AG10803 (cell line): ENCODE measurements around the gene PAPOLA.

Experiments
- DNase-seq: peaks from one replicate; pipeline ENCODE4 v3.0.0; 2010; ENCODE audit warnings: low read depth
- H3K4me3 ChIP-seq: 2 replicates; pipeline ENCODE4 v1.5.1; 2011; ENCODE audit warnings: mild to moderate bottlenecking, low read length, control low read depth
- CTCF ChIP-seq: conservative IDR thresholded peaks from 2 replicates; pipeline ENCODE4 v1.5.1; 2011; ENCODE audit warnings: mild to moderate bottlenecking, low read length, control low read depth, inconsistent platforms

PAPOLA gene

GRCh38 chr14:96519970-96520369 is 17.8 kb downstream of the PAPOLA start:
- no peak for TF ChIP-seq CTCF

GRCh38 chr14:96525452-96525851 is 23.3 kb downstream of the PAPOLA start:
- TF ChIP-seq CTCF = no peak
- no peak for DNase-seq
- no peak overlapping the region for H3K4me3 ChIP-seq

More at GRCh38 chr14:96519970-96520369, 17.8 kb downstream of the PAPOLA start:
- no peak overlapping the region for H3K4me3 ChIP-seq
- DNase-seq = no peak

- TF ChIP-seq CTCF = no peak
- no peak for DNase-seq
- H3K4me3 ChIP-seq = no peak overlapping the region
Measured at GRCh38 chr14:96532632-96533031, 30.4 kb downstream of the PAPOLA start.

GRCh38 chr14:96536807-96537206 is 34.6 kb downstream of the PAPOLA start:
- TF ChIP-seq CTCF = no peak
- DNase-seq = no peak
- H3K4me3 ChIP-seq = no peak overlapping the region

GRCh38 chr14:96538097-96538989 is 36.2 kb downstream of the PAPOLA start:
- no peak for TF ChIP-seq CTCF
- no peak for DNase-seq
- no peak overlapping the region for H3K4me3 ChIP-seq

- no peak for DNase-seq
- no peak for TF ChIP-seq CTCF
- H3K4me3 ChIP-seq = no peak overlapping the region
Measured at GRCh38 chr14:96538990-96539317, 36.8 kb downstream of the PAPOLA start.

- no peak for TF ChIP-seq CTCF
- no peak overlapping the region for H3K4me3 ChIP-seq
- no peak for DNase-seq
Measured at GRCh38 chr14:96554315-96554910, 52.2 kb downstream of the PAPOLA start.
